Smooth muscle cell of the brain vasculature (primary cell): ENCODE measurements around the gene MDFIC.

Experiments
- DNase-seq: peaks from one replicate; pipeline ENCODE4 v3.0.0-alpha.2; 2012; ENCODE audit warnings: low read depth, low spot score

The MDFIC gene

DNA sequence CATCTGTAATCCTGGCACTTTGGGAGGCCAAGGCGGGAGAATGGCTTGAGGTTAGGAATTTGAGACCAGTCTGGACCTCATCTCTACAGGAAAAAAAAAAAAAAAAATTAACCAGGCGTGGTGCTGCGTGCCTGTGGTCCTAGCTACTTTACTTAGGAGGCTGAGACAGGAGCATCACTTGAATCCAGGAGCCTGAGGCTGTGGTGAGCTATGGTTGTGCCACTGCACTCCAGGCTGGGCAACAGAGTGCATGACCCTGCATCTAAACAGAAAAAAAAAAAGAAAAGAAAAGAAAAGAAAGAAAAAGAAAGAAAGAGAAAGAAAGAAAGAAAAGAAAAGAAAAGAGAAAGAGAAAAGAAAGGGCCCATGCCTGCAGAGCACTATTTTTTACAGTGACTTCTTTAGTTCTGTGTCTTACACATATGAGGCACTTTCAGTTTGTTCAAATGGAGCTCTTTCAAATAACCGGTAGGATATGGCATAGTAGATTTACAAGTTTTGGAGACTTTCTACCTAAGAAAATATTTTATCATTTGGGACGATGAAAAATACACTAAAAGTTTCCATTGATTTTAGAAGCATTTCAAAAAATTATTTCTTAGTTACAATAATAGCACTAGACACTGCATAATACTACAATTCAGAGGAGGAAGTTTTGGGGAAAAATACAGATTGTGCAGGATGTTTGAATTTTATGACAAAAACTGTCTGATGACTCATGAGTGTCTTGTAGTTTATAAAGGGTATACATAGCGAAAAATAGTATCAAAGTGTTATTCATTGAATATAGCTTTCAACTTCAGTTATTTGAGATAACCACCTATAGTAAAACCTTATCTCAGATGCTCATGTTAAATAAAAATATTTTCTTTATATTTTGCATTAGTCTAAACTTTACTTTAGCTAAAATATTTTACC is 75.9 kb downstream of the MDFIC start:
- DNase-seq = no peak

GRCh38 chr7:115004121-115004520 is 82.2 kb downstream of the MDFIC start:
- no peak for DNase-seq

- no peak for DNase-seq
These were observed 83.4 kb downstream of the MDFIC start for GRCh38 chr7:115005251-115005650.

- DNase-seq = no peak
These were observed 84.1 kb downstream of the MDFIC start for GRCh38 chr7:115005953-115006352.

- DNase-seq = no peak
These were observed 85.9 kb downstream of the MDFIC start for GRCh38 chr7:115007751-115008150.

- no peak for DNase-seq
These were observed 86.7 kb downstream of the MDFIC start for GRCh38 chr7:115008465-115009114.

DNA sequence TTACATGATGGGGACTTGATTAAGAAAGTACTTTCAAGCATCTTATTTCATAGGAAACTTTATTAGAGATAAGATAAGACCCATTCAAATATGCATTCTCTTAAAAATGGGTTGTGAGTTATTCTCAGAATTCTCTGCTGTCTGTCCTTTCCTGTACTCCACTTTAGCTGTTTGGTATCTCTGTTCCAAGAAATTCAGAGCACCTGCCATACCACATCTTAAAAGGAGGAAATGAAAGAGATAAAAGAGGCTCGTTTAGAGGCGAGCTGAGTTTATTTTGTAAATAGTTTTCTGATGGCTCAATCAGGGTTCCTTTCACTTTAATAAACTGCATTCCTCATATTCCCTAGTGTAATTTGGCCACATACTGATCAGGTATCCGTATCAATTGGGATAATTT is 87.2 kb downstream of the MDFIC start:
- DNase-seq = no peak

DNA sequence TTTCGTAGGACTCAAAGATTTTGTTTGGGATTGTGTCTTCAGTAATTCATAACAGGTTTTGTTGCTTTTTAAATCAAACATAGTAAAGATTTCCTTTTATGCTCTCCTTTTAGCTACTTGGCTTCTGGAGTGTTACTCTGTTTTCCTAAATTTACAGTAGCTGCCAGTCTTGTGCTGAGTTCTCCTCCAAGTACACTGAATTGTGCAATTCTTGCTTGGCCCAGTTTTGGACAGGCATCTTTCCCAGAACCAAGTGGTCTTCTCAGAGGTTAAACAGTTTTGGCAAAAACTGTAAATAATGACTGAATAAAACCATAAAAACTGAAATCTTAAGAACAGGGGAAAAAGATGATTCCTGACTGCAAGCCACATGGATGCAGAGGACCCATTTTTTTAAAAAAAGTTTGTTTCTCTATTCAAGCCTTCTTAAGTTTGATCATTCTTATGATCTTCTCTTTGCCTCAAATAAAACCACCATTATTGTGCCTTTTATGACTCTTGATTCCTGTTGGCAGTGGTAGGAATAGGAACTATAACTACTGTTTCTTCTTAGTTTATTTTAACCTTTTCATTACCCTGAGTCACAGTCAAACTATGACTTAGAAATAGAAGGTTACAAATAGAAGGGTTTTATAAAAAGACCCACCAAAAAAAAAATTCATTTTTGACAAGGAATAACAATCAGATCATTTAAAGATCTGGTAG is 88.0 kb downstream of the MDFIC start:
- DNase-seq = no peak

GRCh38 chr7:115010441-115010820 is 88.5 kb downstream of the MDFIC start:
- DNase-seq = no peak

DNA sequence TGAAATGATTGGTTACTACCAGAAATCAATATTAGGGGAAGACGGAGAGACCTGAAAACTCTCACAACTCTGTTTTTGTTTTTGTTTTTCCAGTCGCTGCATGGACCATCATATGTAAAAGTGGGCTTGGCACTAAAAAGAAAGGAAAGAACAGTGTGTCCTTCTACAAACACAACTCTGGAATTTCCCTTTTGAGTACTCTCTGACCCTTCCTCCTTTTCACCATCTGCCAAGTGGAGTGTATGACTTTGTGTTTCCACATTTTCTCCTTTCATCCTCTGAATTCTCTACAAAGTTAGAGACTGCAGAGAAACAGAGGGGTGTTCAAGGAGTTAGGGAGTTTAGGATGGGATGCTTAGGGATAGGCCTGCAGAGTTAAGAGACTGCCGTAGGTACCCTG is 92.0 kb downstream of the MDFIC start:
- DNase-seq = no peak

- no peak for DNase-seq
These were observed 92.9 kb downstream of the MDFIC start for GRCh38 chr7:115014794-115015193.

GRCh38 chr7:115015619-115016018 is 93.7 kb downstream of the MDFIC start:
- DNase-seq = no peak

DNA sequence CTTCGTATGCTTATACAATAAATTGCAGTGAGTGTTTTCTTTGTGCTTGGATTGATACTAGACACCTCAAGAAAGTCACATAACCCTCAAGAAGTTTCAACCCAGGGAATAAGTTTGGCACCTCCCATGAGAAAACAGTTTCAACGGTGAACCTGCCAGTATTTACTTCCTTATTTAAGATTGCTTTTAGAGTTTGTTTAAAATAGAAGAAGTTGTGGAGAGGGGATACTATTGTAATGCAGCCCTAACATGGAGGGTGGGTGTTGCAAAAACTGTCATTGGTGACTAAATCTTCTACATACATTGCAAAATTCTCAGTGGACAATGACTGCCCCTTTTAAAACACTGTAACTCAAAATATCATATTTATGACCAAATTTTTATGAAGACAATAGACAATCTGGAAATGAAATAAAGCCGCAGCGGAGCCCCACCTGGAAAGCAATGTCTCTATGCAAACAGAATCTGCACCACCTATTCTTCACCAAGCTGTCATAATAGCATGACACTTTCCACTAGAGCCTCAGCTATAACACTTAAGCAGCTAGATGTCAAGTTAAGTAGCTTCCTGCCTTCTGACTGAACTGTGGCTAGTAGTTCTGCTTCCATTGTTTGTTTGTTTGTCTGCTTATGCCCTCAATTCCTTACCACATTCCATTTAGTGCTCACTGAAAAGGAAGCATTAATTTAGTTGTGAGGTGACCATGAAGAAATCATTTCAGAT is 98.2 kb downstream of the MDFIC start:
- DNase-seq = no peak

- no peak for DNase-seq
These were observed 101.3 kb downstream of the MDFIC start for GRCh38 chr7:115023219-115023618.

DNA sequence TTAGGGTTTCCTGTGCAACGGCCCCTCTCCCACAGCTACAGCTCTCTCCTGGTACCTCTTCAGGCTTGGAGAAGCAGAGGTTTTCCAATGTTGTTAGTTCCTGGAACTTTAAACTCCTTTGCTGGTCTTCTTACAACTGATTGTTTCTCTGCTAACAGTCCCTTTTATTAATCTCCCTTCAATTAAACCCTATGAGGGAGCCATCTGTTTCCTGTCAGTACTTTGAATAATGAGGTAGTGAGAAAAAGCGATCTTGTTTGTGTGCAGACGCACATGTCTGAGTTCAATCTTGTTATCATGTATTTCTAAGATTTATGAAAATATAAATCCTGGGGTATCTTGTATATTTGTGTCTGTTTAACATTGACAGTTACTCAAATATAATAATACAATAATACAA is 102.4 kb downstream of the MDFIC start:
- DNase-seq = no peak

DNA sequence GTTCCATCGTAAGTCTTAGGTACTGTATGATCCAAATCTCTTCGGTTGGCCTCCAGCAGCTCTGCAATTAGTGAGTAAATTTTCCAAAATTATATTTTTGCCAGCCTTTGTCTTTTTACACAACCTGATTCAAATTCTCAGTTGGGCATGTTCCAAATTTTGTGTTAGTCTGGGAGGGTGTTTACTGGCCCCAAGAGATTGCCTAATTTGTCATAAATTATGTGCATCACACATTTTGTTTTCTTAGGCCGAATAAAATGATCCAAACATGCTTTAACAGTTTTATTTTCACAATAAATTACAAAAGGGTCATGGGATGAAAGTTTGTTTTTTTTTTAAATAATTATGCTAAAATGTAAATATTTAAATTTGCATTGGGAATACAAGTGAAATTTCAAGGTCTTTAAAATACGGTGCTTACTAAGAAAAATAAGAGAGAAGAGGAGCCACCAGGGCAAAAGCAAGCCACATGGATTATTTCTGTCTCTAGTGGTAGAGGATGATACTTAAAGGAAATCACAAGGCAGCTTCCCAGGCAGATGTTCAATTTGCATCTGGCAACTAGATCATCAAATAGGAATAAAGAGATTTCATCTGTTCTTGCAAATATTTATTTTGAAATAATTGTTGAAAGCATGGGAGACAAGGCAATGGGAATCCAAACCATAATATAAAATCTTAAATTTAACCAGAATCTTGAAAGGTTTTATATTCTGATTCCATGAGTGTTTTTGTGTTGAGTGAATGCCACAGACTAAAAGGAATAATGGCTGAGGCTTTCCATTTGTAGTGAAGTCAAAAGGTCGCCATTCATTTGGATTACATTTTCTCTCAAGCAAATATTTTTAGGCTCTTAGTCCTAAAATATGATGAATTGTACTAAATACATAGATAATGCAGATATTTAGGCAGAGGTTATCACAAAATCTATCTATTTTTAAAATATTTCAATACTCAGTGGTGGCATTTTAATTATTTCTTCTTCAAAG is 111.1 kb downstream of the MDFIC start:
- no peak for DNase-seq

- DNase-seq = no peak
These were observed 112.1 kb downstream of the MDFIC start for GRCh38 chr7:115033917-115034459.

DNA sequence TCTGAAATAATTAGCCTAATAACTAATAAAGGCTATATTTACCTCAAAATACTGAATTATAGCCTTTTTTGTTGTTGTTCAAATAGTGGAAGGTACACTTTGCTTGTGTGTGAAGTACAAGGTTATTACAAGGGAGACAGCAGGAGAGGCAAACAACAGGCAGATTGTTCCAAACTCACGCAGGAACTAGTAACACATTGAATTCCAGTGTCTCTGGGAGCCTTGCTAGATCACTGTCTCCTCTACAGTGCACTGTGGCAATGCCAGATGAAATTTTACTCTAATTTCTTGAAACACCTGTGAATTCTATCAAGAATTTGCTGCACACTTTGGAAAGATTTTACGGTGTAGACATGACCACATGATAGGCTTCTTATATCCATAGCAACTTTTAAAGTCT is 112.6 kb downstream of the MDFIC start:
- DNase-seq = no peak

GRCh38 chr7:115037128-115037802 is 115.4 kb downstream of the MDFIC start:
- DNase-seq = no peak

- DNase-seq = no peak
These were observed 116.3 kb downstream of the MDFIC start for GRCh38 chr7:115038158-115038557.
